Measurements from ENCODE around the gene RILPL1.

- TF ChIP-seq CTCF (conservative IDR thresholded peaks at IDR 0.05; ENCODE audit: low read depth, low read length) (no peak), EZH2 (IDR thresholded peaks at IDR 0.05; ENCODE audit: low read length, unreplicated experiment) (no peak)
These were observed 68.4 kb downstream of the RILPL1 start for GRCh38 chr12:123465084-123465483.

Measured in PC-3 (cell line).